ENCODE results near the gene RSPH10B. TPM values are rescaled to one million over a fixed set of nuclear protein-coding genes. Genes with fewer than 3 reads are reported as not detected.
A peak's percentile ranks its signal among the peaks of the same experiment; 100 is the strongest.
"Not testable (repeated sequence)": the region's sequence is repeated elsewhere in the genome, so short reads cannot be mapped to it uniquely, and the experiment has no call there.

RSPH10B gene
- total and polyA plus RNA-seq, 12 donors: 0.28 to 7.0 (median 0.67) TPM; not detected in 1

- Histone ChIP-seq H3K4me3 (no peak overlapping the region), H3K27me3 (no peaks in the 10 kb centered on the region), H3K27ac (no peak overlapping the region), H3K36me3 (replicated peaks in 1 of 2) (peaks cover 0 to 68% of the 10 kb centered on the region in 2 donors), H3K9me3 (replicated peaks in 1 of 3) (no peaks in the 10 kb centered on the region), H3K4me1 (replicated peaks in 1 of 2) (no peaks in the 10 kb centered on the region)
- DNase-seq: peak; percentile 56 to 81 (median 67)
- TF ChIP-seq CTCF (IDR thresholded peaks at IDR 0.05) (peak; percentile 41 to 83 (median 62)), POLR2A (IDR thresholded peaks at IDR 0.05) (no peak)
- intact Hi-C loops (cut with DNase I): loop anchor here in 1 of 2 donors (10.0 kb wide), 2 partner anchors 47 to 143 kb away; no protein-coding TSS in a partner anchor
- 52 to 54% (median 52%) methylated on average over 10 of the region's 10 CpGs for WGBS, 4 donors
Observed at GRCh38 chr7:5997210-5997808, 26.8 kb upstream of the RSPH10B start.

GRCh38 chr7:5987061-5987460 lies 16.6 kb upstream of the RSPH10B start:
- intact Hi-C loops (cut with DNase I); DNase-seq; H3K9me3 ChIP-seq (replicated peaks in 1 of 3); H3K4me3 ChIP-seq; H3K27ac ChIP-seq; H3K4me1 ChIP-seq (replicated peaks in 1 of 2); H3K27me3 ChIP-seq: not testable (repeated sequence)
- peaks cover 0 to 30% of the 10 kb centered on the region in 2 donors for H3K36me3 ChIP-seq (replicated peaks in 1 of 2)
- 90 to 95% (median 93%) methylated on average over 12 to 15 of the region's 15 CpGs for WGBS, 4 donors

- H3K9me3 ChIP-seq (replicated peaks in 1 of 3); H3K4me1 ChIP-seq (replicated peaks in 1 of 2); H3K36me3 ChIP-seq (replicated peaks in 1 of 2); intact Hi-C loops (cut with DNase I); H3K27me3 ChIP-seq; H3K27ac ChIP-seq; H3K4me3 ChIP-seq; DNase-seq: not testable (repeated sequence)
- WGBS, 4 donors: 94 to 100% (median 96%) methylated on average over 1 to 2 of the region's 12 CpGs; no CpG with 5 or more reads in 1 of the 4 donors
Observed at GRCh38 chr7:5979680-5980314, 9.3 kb upstream of the RSPH10B start.

GRCh38 chr7:5973580-5973979 lies 3.1 kb upstream of the RSPH10B start:
- H3K9me3 ChIP-seq (replicated peaks in 1 of 3); H3K4me3 ChIP-seq; H3K36me3 ChIP-seq (replicated peaks in 1 of 2); H3K27ac ChIP-seq; DNase-seq; intact Hi-C loops (cut with DNase I); H3K4me1 ChIP-seq (replicated peaks in 1 of 2); H3K27me3 ChIP-seq: not testable (repeated sequence)
- WGBS, 4 donors: no CpG with 5 or more reads among the region's 8 CpGs

GRCh38 chr7:5963810-5964209 lies 6.7 kb downstream of the RSPH10B start:
- H3K4me1 ChIP-seq (replicated peaks in 1 of 2); H3K36me3 ChIP-seq (replicated peaks in 1 of 2); H3K27me3 ChIP-seq; intact Hi-C loops (cut with DNase I); H3K27ac ChIP-seq; DNase-seq; H3K9me3 ChIP-seq (replicated peaks in 1 of 3); H3K4me3 ChIP-seq: not testable (repeated sequence)
- WGBS, 4 donors: 35 to 68% (median 57%) methylated on average over 4 to 5 of the region's 7 CpGs

- H3K36me3 ChIP-seq (replicated peaks in 1 of 2); H3K27ac ChIP-seq; DNase-seq; H3K4me1 ChIP-seq (replicated peaks in 1 of 2); H3K27me3 ChIP-seq; intact Hi-C loops (cut with DNase I); H3K9me3 ChIP-seq (replicated peaks in 1 of 3); H3K4me3 ChIP-seq: not testable (repeated sequence)
- WGBS, 4 donors: 67 to 90% methylated on average over 2 to 3 of the region's 13 CpGs; no CpG with 5 or more reads in 2 of the 4 donors
Observed at GRCh38 chr7:5963205-5963604, 7.3 kb downstream of the RSPH10B start.

- DNase-seq; H3K4me1 ChIP-seq (replicated peaks in 1 of 2); H3K9me3 ChIP-seq (replicated peaks in 1 of 3); H3K4me3 ChIP-seq; H3K27ac ChIP-seq; intact Hi-C loops (cut with DNase I); H3K27me3 ChIP-seq; H3K36me3 ChIP-seq (replicated peaks in 1 of 2): not testable (repeated sequence)
- no CpG with 5 or more reads among the region's 17 CpGs for WGBS, 4 donors
Observed at GRCh38 chr7:5934945-5935450, 35.5 kb downstream of the RSPH10B start.

GRCh38 chr7:5931905-5932644 lies 38.4 kb downstream of the RSPH10B start:
- WGBS, 4 donors: 5 to 38% (median 24%) methylated on average over 3 to 7 of the region's 13 CpGs
- H3K4me1 ChIP-seq (replicated peaks in 1 of 2); H3K9me3 ChIP-seq (replicated peaks in 1 of 3); H3K4me3 ChIP-seq; H3K36me3 ChIP-seq (replicated peaks in 1 of 2); intact Hi-C loops (cut with DNase I); H3K27me3 ChIP-seq: not testable (repeated sequence)
- peak overlapping the region in 3 of 5 donors; percentile 19 to 69 (median 54) for H3K27ac ChIP-seq
- DNase-seq: peak; percentile 32 to 91 (median 79)

GRCh38 chr7:5931250-5931649 lies 39.2 kb downstream of the RSPH10B start:
- H3K9me3 ChIP-seq (replicated peaks in 1 of 3); H3K27me3 ChIP-seq; H3K4me3 ChIP-seq; intact Hi-C loops (cut with DNase I); H3K4me1 ChIP-seq (replicated peaks in 1 of 2); H3K36me3 ChIP-seq (replicated peaks in 1 of 2): not testable (repeated sequence)
- 95 to 99% (median 97%) methylated on average over 13 to 14 of the region's 14 CpGs for WGBS, 4 donors
- peak in 4 of 7 donors; percentile 18 to 68 (median 32) for DNase-seq
- H3K27ac ChIP-seq: peak overlapping the region in 3 of 5 donors; percentile 19 to 73 (median 54)
